LHCN-M2 (cell line): ENCODE data around the gene FMNL2. TPM values are rescaled to one million over a fixed set of nuclear protein-coding genes. Genes with fewer than 3 reads are reported as not detected.

Source experiments
- DNase-seq: peaks from one replicate; pipeline ENCODE4 v3.0.0-alpha.2; 2012; ENCODE audit warnings: low read depth
- total RNA-seq: library from RNA; depleted of rRNA; stranded (reverse); fragments of >200 nt; gene quantifications from 2 replicates; pipeline ENCODE4 v1.2.3, GENCODE V29; 2014

The FMNL2 gene
- total RNA-seq, 1 experiment from 2014 or later, result 11.6 TPM

DNA sequence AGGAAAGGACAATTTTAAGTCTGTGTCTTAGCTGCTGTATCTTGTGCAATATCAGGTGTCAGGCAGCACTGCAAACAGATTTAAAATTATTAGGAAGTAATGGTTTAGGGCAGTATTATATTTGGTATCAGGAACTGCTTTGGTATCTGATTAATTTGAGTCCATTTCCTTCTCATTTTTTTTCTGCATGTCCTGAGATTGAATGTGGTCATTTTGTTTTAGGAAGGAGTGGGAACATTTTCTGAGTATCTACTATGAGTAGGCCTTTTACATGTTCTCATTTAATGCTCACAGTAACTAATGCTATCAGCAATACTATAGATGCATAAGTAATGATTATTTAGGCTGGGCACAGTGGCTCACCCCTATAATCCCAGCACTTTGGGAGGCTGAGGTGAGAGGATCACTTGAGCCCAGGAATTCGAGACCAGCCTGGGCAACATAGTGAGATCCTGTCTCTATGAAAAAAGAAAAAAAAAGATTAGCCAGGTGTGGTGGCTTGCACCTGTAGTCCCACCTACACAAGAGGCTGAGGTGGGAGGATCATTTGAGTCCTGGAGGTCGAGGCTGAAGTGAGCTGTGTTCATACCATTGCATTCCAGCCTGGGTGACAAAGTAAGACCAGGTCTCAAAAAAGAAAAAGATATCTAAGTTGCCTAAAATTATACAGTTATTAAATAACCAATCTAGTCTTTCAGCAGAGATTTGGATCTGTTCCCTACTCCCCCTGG, 4.7 kb downstream of the FMNL2 start:
- DNase-seq, result no peak

DNA sequence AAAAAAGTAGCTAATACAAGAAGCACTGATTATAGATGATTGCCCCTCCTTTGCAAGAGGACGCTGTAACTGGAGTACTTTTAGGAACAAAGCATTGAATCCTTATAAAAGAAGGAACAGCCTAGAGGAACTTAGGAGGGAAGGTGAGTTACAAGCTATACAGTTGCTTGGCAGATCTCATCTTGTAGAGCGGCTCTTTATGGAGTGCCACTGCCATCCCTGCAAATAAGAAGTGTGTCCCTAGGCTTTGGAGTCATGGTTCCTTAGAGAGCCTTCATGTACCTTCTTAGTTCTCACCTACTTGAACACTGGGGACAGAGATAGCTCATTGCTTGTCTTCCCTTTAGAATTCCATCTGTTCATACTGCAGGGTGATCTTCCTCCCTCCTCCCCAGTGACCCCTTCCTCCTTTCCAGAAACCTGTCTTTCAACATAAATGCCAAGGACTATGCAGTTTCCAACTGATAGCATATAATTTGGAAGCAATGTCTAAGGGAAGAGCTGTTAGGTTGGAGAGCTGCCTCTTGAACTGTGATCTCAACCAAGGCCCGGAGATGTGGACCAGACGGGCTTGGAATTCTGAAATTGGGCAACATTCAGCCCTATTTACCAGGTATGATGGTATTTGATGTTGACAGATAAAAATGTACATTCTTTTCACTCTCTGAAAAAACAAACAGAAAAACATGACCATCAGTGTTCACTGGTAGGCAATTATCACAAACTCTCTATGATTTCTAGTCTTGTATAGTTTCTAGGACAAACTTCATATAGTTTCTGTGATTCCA, 7.5 kb downstream of the FMNL2 start:
- DNase-seq, result no peak

DNA sequence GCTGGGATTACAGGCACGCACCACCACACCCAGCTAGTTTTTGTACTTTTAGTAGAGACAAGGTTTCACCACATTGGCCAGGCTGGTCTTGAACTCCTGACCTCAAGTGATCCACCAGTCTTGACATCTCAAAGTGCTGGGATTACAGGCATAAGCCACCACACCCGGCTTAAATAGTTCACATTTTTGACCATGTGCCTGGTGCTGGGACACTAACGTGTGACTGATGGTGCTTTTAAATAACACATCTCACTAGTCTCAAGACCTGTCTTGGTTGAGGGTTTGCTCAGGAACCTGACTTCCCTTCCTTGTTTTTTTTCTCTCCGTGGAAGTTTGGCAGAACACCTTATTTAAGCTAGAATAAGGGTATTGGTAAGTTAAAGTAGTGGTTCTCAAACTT, 8.5 kb downstream of the FMNL2 start:
- DNase-seq, result no peak

- no peak for DNase-seq
These were observed 9.7 kb downstream of the FMNL2 start for GRCh38 chr2:152344579-152345195.

- peak; percentile 78 for DNase-seq
These were observed 12.1 kb downstream of the FMNL2 start for GRCh38 chr2:152347076-152347475.

- no peak for DNase-seq
These were observed 13.4 kb downstream of the FMNL2 start for GRCh38 chr2:152348388-152348787.

DNA sequence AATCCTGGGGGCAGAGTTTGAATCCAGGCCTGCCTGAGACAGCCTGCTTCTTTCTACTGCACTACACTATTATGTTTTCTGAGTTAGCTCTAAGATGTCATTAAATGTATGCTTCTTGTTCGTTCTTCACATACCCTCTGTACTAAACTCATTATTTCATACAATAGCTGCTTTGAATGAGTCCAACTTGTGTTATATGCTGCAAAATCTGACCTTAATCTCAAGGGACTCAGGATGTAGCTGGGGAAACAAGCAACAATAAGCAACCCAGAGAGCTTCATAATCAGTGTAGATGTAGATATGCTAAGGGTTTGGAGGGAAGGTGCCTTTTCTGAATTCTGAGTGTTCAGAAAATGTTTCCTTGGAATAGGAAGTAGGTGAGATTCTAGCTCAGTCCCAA, 14.4 kb downstream of the FMNL2 start:
- DNase-seq, result no peak

- DNase-seq, result no peak
These were observed 15.2 kb downstream of the FMNL2 start for GRCh38 chr2:152350155-152350679.

DNA sequence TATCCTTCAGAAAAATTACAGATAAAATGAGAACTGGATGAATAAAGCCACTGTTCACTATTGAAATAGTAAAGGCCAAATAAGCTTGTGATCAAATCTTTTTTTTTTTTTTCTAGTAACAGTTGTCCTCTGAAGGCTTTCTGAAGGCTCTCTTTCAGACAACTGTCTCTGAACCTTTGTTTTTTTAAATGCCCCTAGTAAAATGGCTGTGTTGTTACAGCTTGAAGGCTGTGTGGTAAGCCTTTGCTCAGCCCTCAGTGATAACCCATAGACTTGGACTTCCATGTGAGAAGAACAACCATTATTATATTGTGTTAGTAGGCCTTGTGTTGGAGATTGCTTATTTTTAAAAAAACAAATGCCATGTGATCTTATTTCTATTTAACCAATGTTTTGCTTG, 17.6 kb downstream of the FMNL2 start:
- DNase-seq, result no peak

DNA sequence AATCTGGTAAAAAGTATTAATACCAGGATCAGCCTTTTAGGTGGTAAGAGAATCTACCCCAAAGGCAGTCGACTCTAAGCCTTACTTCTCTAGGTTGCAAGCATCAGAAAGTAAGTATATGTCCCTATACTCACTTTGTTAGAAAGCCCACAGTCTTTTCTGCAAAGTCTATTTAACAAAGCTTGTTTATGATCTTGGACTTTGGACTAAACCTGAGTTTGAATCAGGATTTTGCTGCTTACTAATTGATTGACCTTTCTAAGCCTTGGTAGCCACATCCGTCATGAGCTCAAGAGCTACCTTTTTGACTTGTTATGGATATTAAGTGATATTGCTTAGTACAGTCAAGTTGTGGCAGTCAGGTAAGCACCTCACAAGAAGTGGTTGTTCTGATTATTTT, 18.4 kb downstream of the FMNL2 start:
- DNase-seq, result no peak

DNA sequence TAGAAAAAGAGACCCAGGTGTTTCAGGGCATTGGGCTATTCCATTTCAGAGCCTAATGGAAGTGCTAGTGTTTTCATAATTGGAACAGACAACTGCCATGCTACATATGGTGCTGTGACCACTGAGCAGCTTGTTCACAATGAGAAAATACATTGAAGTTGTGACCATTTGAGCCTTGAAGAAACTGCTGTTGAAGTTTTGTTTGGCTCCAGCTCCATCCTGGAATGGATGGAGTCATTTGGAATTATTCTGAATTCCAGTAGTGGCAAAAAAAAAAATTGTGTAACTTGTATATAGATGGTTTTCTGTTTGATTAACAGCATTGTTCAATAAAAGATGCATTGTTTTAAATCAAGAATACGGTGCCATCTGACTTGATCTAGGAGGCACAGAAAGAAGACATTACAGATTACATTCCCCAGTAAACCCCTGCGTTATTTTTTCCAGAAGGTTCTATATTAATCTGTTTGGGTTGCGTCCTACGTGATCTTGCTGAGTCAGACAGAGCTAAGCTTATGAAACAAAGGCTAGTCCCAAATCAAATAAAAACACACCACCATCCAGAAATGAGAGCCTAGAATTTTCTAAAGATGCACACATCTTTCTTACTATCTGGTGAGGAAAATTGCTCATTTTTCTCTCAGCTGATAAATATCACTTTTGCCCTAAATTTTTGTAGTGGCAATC, 19.2 kb downstream of the FMNL2 start:
- no peak for DNase-seq

- DNase-seq, result peak; percentile 46
These were observed 19.9 kb downstream of the FMNL2 start for GRCh38 chr2:152354909-152355308.

DNA sequence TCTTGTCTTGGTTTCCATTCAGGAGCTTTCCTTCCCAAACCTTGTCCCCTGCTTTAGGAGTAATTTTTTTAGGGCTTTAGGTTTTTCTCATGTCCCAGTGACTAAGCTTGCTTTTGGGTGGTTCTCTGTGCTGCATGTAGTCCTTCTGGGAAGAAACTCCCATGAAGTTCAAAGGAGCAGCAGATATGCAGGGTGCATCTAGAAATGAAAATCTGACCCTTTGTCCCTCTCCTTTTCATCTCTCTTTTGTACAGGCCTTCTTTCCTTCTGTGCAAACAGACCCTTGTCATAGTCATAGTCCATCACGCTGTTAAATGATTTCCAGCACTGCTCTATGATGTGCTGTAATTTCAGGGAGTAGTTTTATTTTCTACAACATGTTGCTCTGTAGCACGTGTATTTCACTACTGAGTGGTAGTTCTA, 20.4 kb downstream of the FMNL2 start:
- DNase-seq, result no peak

- DNase-seq, result no peak
These were observed 24.8 kb downstream of the FMNL2 start for GRCh38 chr2:152359573-152360363.

DNA sequence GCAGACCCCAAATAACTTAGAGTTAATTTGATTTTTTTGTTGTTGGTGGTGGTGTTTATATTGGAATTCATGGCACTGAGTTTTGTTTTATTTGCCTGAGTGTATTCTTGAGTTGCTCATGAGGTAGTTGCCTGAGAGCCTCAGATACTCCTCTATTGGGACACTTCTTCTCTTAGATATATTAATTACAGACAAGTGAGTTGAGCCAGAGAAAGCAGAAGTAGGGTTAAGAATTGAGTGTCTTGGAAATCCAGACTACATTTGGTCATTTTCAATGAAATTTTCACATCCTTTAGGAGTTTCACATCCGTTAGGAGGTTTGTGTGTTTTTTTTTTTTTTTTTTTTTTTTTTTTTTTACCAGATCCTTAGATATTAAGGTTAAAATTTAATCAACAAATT, 29.0 kb downstream of the FMNL2 start:
- no peak for DNase-seq

DNA sequence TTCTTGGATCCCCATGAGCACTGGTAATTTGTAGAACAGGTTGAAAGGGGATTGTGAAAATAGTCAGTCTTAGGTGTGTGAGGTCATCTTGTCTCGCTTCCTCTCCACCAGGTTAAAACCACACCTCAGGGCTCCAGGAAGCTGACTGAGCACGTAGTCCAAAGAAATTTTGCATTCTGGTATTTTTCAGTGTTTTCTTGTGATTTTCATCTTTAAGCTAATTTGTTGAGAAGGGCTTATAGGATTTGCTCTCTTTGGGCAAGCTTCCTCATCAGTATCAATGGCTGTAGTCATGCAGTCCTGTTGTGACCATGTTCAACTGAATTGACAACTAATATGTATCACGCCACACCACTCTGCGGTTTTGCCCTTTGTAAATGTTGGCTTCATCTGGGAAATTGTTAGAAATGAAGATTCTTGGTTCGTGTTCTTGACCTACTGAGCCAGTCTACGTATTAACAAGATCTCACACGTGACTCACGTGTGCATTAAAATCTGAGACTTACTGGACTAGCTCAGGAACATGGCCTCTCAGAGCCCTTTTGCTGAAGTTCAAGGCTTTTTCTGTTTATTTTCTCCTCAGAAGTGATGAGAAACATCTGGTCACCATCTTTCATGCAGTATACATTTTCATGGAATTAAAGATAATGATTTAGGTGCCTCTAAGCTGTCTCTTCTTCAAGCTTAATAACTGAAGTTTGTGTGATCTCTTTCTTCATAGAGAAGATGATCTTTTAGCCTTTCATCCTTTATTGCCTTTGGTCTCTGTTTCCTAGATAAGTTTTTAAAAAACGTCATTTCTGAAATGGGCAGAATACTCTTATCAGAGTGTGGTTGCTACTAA, 32.8 kb downstream of the FMNL2 start:
- no peak for DNase-seq

- DNase-seq, result peak; percentile 85
These were observed 34.3 kb downstream of the FMNL2 start for GRCh38 chr2:152369176-152369860.

DNA sequence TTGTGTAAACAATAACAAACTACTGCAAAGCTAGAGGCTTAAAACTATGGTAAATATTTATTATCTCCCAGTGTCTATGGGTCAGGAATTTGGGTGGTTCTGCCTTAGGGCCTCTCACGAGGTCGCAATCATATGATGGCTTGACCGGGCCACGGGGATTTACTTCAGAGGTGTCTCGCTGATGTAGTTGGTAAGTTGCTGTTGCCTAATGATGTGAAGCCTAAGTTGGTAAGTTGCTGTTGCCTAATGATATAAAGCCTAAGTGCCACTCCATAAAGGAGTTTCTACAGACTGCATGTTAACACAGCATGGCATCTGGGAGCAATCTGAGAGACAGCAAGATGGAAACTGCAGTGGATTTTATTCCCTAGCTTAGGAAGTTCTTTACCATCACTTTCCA, 35.8 kb downstream of the FMNL2 start:
- no peak for DNase-seq

DNA sequence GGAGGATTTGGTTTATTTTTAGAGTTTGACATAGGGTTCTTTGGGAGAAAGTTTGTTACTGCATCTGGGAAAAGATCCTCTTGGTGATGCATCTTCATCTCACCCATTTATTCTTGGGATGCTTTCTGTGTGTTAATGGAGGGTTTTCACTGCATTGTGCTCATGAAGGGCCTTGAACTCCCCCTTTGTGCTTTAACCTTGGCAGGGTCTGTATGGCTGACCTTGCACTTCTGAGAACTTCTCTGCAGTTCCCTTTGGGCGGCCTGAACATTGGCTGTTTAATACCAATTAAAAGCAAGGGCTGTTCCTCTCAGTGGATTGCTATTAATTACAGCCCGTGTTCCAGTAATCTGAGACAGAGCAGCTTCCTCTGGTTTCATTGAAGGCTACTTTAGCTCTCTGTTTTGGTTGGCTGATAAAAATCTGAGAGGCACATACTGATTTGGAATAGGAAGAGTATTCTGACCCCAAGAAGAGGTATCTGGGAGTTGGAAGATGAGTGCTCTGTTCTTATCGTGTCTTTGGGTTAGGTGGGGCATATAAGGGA, 37.5 kb downstream of the FMNL2 start:
- DNase-seq, result no peak
